ENCODE results near the gene MSH5. TPM values are rescaled to one million over a fixed set of nuclear protein-coding genes. Genes with fewer than 3 reads are reported as not detected.

MSH5 gene
- total RNA-seq, 1 experiment from 2014 or later = 156 TPM

- Mint-ChIP-seq H3K4me3 (ENCODE audit: low read depth, unreplicated experiment) (no peak overlapping the region), H3K27ac (ENCODE audit: unreplicated experiment) (no peak overlapping the region), H3K4me1 (ENCODE audit: low read depth, unreplicated experiment) (peaks cover 17% of the 10 kb centered on the region), H3K9me3 (ENCODE audit: low read depth, unreplicated experiment) (no peaks in the 10 kb centered on the region), H3K36me3 (ENCODE audit: insufficient read depth, unreplicated experiment) (peaks cover 48% of the 10 kb centered on the region), H3K27me3 (ENCODE audit: unreplicated experiment) (no peaks in the 10 kb centered on the region)
- TF ChIP-seq CTCF (IDR thresholded peaks at IDR 0.05; ENCODE audit: unreplicated experiment) = no peak
- CTCF ChIA-PET = interaction anchor here (1.0 kb wide), 1 partner anchor 21 kb away, joined by 3 read pairs; the partner anchor contains the start of gene MSH5
- DNase-seq = no peak
- no TSS peak for BruUV-seq (replicated peaks)
- intact Hi-C loops (cut with micrococcal nuclease; ENCODE audit: unreplicated experiment) = no loop called here
Measured at GRCh38 chr6:31760790-31761189, 21.0 kb downstream of the MSH5 start.

GRCh38 chr6:31761343-31761742 is 21.5 kb downstream of the MSH5 start:
- CTCF ChIA-PET = no interaction called here
- intact Hi-C loops (cut with micrococcal nuclease; ENCODE audit: unreplicated experiment) = no loop called here
- Mint-ChIP-seq H3K9me3 (ENCODE audit: low read depth, unreplicated experiment) (no peaks in the 10 kb centered on the region), H3K4me1 (ENCODE audit: low read depth, unreplicated experiment) (peaks cover 17% of the 10 kb centered on the region), H3K27me3 (ENCODE audit: unreplicated experiment) (no peaks in the 10 kb centered on the region), H3K27ac (ENCODE audit: unreplicated experiment) (no peak overlapping the region), H3K4me3 (ENCODE audit: low read depth, unreplicated experiment) (no peak overlapping the region), H3K36me3 (ENCODE audit: insufficient read depth, unreplicated experiment) (peaks cover 52% of the 10 kb centered on the region)
- no peak for TF ChIP-seq CTCF (IDR thresholded peaks at IDR 0.05; ENCODE audit: unreplicated experiment)
- BruUV-seq (replicated peaks) = no TSS peak
- DNase-seq = no peak

GRCh38 chr6:31762356-31762755 is 22.6 kb downstream of the MSH5 start, which contains the start of gene SAPCD1:
SAPCD1 (plus strand) TSS chr6:31762656; CDS start chr6:31763055, 399 bp downstream.
- H3K27ac Mint-ChIP-seq (ENCODE audit: unreplicated experiment) = peak within 1 kb of the TSS; percentile 6
- intact Hi-C loops (cut with micrococcal nuclease; ENCODE audit: unreplicated experiment) = no loop called here
- H3K36me3 Mint-ChIP-seq (ENCODE audit: insufficient read depth, unreplicated experiment) = peaks cover 43% of the 10 kb centered on the region
- H3K27me3 Mint-ChIP-seq (ENCODE audit: unreplicated experiment) = no peaks in the 10 kb centered on the region
- H3K4me1 Mint-ChIP-seq (ENCODE audit: low read depth, unreplicated experiment) = peaks cover 17% of the 10 kb centered on the region
- TF ChIP-seq CTCF (IDR thresholded peaks at IDR 0.05; ENCODE audit: unreplicated experiment) = no peak
- no TSS peak for BruUV-seq (replicated peaks)
- no peaks in the 10 kb centered on the region for H3K9me3 Mint-ChIP-seq (ENCODE audit: low read depth, unreplicated experiment)
- H3K4me3 Mint-ChIP-seq (ENCODE audit: low read depth, unreplicated experiment) = no peak within 1 kb of the TSS
- CTCF ChIA-PET = no interaction called here
- no peak for DNase-seq

GRCh38 chr6:31762878-31763618 is 23.2 kb downstream of the MSH5 start:
- CTCF ChIA-PET = no interaction called here

More at GRCh38 chr6:31762878-31763618, 23.2 kb downstream of the MSH5 start:
- BruUV-seq (replicated peaks) = no TSS peak
- H3K36me3 Mint-ChIP-seq (ENCODE audit: insufficient read depth, unreplicated experiment) = peaks cover 43% of the 10 kb centered on the region
- no peaks in the 10 kb centered on the region for H3K27me3 Mint-ChIP-seq (ENCODE audit: unreplicated experiment)
- no peak overlapping the region for H3K4me3 Mint-ChIP-seq (ENCODE audit: low read depth, unreplicated experiment)
- no peak for TF ChIP-seq CTCF (IDR thresholded peaks at IDR 0.05; ENCODE audit: unreplicated experiment)
- H3K9me3 Mint-ChIP-seq (ENCODE audit: low read depth, unreplicated experiment) = no peaks in the 10 kb centered on the region
- DNase-seq = no peak
- H3K27ac Mint-ChIP-seq (ENCODE audit: unreplicated experiment) = peak overlapping the region; percentile 6
- intact Hi-C loops (cut with micrococcal nuclease; ENCODE audit: unreplicated experiment) = no loop called here
- H3K4me1 Mint-ChIP-seq (ENCODE audit: low read depth, unreplicated experiment) = peaks cover 17% of the 10 kb centered on the region

Measured in Calu3 (cell line).